Activated CD8-positive, alpha-beta T cell treated with anti-CD3 and anti-CD28 coated beads for 36 hours (primary cell): ENCODE data around the gene STRIP1. TPM values are rescaled to one million over a fixed set of nuclear protein-coding genes. Genes with fewer than 3 reads are reported as not detected.

Source experiments
- ATAC-seq: fragments of 200-7000 bp; cut with Tn5 transposase; one replicate; pipeline ENCODE4 v1.10.0; 2021; ENCODE audit warnings: mild to moderate bottlenecking, moderate library complexity
- CTCF ChIA-PET: fragments of 350-600 bp; sonication (Branson Sonifier 250); formaldehyde crosslinking; loops from one replicate; lab custom pipeline; 2021; ENCODE audit warnings: antibody characterized with exemption; lab: Charles Lee
- POLR2A ChIA-PET: fragments of 350-600 bp; sonication (Branson Sonifier 250); formaldehyde crosslinking; loops from one replicate; lab custom pipeline; 2021; ENCODE audit warnings: antibody characterized with exemption; lab: Charles Lee
- DNase-seq: peaks from one replicate; pipeline ENCODE4 v3.0.0-alpha.2; 2020
- H3K27ac Mint-ChIP-seq: one replicate; pipeline ENCODE4 v1.8.0; 2021; ENCODE audit warnings: mild to moderate bottlenecking, mixed read lengths
- H3K27me3 Mint-ChIP-seq: one replicate; pipeline ENCODE4 v1.8.0; 2021; ENCODE audit warnings: mixed read lengths
- H3K36me3 Mint-ChIP-seq: one replicate; pipeline ENCODE4 v1.8.0; 2021; ENCODE audit warnings: low read depth, mixed read lengths
- H3K4me1 Mint-ChIP-seq: one replicate; pipeline ENCODE4 v1.8.0; 2021; ENCODE audit warnings: low read depth, mixed read lengths
- H3K4me3 Mint-ChIP-seq: one replicate; pipeline ENCODE4 v1.8.0; 2021; ENCODE audit warnings: mild to moderate bottlenecking, moderate library complexity, mixed read lengths
- H3K9me3 Mint-ChIP-seq: one replicate; pipeline ENCODE4 v1.8.0; 2021; ENCODE audit warnings: mixed read lengths
- intact Hi-C: fragments of 100-400 bp; cut with micrococcal nuclease; formaldehyde crosslinking; loops from one replicate; pipeline ENCODE4 v1.10.0; 2022
- total RNA-seq, 2 experiments: library from RNA; stranded (reverse); gene quantifications; one replicate each; pipeline ENCODE4 v1.2.3, GENCODE V29; 2021
- TF ChIP-seq, protein P1 (sequence below): fragments of 200-600 bp; IDR thresholded peaks from one replicate; pipeline ENCODE4 v1.8.0; 2022; ENCODE audit warnings: antibody characterized with exemption, mild to moderate bottlenecking

STRIP1 gene
- total RNA-seq, 2 experiments from 2014 or later, result 24.6 to 24.8 TPM

DNA sequence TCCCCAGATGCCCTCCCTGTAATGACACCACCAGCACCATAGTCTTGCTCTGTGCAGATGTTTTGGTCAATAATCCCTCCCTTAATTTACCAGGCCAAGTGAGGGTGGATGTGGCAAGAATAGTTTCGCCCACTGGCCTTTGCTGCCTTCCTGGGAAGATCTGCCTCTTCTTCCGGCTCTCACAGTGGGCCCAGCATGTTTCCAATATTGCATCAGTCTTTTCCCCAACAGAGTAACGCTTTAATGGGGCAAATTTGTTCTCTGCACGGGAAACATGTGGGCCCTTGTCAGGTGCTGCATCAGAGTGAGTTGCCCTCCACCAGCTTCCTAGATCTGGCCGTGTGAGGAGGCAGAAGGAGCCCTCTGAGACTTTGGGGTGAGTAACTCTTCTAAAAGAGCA is 48.1 kb downstream of the STRIP1 start:
- H3K4me1 Mint-ChIP-seq, result peaks cover 7% of the 10 kb centered on the region
- no peaks in the 10 kb centered on the region for H3K36me3 Mint-ChIP-seq
- H3K27ac Mint-ChIP-seq, result no peak overlapping the region
- intact Hi-C loops, result no loop called here
- H3K9me3 Mint-ChIP-seq, result no peaks in the 10 kb centered on the region
- peaks cover 51% of the 10 kb centered on the region for H3K27me3 Mint-ChIP-seq
- ChIA-PET CTCF (interaction anchor here (1.3 to 4.8 kb wide), 7 partner anchors 9 to 377 kb away, joined by 4 to 40 read pairs (median 5); no protein-coding TSS in a partner anchor), POLR2A (interaction anchor here (1.0 to 1.2 kb wide), 2 partner anchors 43 to 48 kb away, joined by 3 to 5 read pairs; partner anchors contain the start of gene STRIP1)
- TF ChIP-seq, protein P1, sequence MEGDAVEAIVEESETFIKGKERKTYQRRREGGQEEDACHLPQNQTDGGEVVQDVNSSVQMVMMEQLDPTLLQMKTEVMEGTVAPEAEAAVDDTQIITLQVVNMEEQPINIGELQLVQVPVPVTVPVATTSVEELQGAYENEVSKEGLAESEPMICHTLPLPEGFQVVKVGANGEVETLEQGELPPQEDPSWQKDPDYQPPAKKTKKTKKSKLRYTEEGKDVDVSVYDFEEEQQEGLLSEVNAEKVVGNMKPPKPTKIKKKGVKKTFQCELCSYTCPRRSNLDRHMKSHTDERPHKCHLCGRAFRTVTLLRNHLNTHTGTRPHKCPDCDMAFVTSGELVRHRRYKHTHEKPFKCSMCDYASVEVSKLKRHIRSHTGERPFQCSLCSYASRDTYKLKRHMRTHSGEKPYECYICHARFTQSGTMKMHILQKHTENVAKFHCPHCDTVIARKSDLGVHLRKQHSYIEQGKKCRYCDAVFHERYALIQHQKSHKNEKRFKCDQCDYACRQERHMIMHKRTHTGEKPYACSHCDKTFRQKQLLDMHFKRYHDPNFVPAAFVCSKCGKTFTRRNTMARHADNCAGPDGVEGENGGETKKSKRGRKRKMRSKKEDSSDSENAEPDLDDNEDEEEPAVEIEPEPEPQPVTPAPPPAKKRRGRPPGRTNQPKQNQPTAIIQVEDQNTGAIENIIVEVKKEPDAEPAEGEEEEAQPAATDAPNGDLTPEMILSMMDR, result no peak
- H3K4me3 Mint-ChIP-seq, result no peak overlapping the region
- ATAC-seq (no peak), DNase-seq (no peak)

DNA sequence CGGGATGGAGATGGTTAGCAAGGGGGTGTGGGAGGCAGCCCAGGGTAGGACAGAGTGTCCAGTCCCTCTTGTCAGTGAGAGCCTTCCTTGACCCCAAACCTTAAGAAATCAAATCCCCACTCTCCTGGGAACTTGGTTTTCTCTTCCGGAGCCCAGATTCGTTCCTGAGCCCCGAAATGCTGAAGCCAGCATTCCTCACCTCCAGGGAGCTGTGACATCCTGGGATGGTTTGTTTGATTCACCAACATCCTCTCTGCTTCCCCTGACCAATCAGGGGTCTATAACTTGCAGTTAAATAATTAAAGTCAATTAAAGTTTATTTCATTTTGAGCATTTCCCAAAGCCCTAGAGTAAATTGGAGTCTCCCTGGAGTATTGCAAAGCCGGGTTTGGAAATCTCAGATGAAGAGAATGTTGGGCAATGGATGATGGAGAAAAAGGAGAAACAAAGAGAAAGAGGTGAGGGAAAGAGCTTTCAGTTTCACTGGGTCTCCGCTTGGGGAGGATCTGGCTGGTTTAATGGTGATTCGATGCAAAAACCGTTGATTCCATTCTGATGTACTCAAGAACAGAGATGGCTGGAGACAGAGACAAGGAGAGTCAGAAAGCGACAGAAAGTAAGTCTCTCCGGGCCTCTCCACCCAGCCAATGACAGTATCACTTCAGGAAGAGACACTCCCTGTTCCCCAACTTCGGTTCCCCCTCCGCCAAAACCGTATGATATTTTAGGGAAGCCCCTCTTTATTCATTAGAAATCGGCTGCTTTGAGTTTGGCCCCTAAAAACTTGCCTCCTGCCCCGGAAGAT is 48.8 kb downstream of the STRIP1 start:
- ATAC-seq, result peak; percentile 11
- ChIA-PET POLR2A (interaction anchor here (1.0 to 1.1 kb wide), 2 partner anchors 44 to 85 kb away, joined by 3 read pairs; no protein-coding TSS in a partner anchor), CTCF (interaction anchor here (0.9 to 4.8 kb wide), 8 partner anchors 12 to 377 kb away, joined by 3 to 40 read pairs (median 4); no protein-coding TSS in a partner anchor)
- no peaks in the 10 kb centered on the region for H3K9me3 Mint-ChIP-seq
- intact Hi-C loops, result no loop called here
- TF ChIP-seq, protein P1, result no peak
- H3K4me1 Mint-ChIP-seq, result peaks cover 7% of the 10 kb centered on the region
- H3K36me3 Mint-ChIP-seq, result no peaks in the 10 kb centered on the region
- H3K27ac Mint-ChIP-seq, result no peak overlapping the region
- peak overlapping the region; percentile 70 for H3K4me3 Mint-ChIP-seq
- peaks cover 57% of the 10 kb centered on the region for H3K27me3 Mint-ChIP-seq
- DNase-seq, result no peak

DNA sequence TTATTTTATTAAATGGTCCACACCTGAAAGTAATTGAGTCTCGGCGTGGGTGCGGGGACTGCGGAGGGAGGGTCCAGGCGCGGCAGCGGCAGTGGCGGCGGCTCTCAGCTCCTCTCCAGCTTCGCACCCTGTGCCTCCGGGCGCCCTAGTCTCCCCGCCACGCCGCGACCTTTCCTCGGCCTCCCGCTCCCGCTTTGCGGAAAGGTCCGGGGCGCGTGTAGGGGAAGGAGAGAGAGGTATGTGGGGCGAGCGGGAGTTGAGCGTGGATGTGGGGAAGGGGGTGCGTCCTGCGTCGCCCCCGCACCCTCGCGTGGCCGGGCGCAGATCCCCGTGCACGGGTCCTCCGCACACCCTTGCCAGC is 49.4 kb downstream of the STRIP1 start:
- no peak overlapping the region for H3K27ac Mint-ChIP-seq
- TF ChIP-seq, protein P1, result no peak
- no peaks in the 10 kb centered on the region for H3K9me3 Mint-ChIP-seq
- peaks cover 7% of the 10 kb centered on the region for H3K4me1 Mint-ChIP-seq
- peaks cover 56% of the 10 kb centered on the region for H3K27me3 Mint-ChIP-seq
- CTCF ChIA-PET, result interaction anchor here (0.9 to 4.8 kb wide), 7 partner anchors 12 to 376 kb away, joined by 3 to 40 read pairs (median 4); no protein-coding TSS in a partner anchor
- H3K36me3 Mint-ChIP-seq, result no peaks in the 10 kb centered on the region
- ATAC-seq, result peak; percentile 11
- intact Hi-C loops, result no loop called here
- peak overlapping the region; percentile 70 for H3K4me3 Mint-ChIP-seq
- DNase-seq, result peak; percentile 14
- POLR2A ChIA-PET, result interaction anchor here (1.1 kb wide), 1 partner anchor 85 kb away, joined by 3 read pairs; no protein-coding TSS in a partner anchor

DNA sequence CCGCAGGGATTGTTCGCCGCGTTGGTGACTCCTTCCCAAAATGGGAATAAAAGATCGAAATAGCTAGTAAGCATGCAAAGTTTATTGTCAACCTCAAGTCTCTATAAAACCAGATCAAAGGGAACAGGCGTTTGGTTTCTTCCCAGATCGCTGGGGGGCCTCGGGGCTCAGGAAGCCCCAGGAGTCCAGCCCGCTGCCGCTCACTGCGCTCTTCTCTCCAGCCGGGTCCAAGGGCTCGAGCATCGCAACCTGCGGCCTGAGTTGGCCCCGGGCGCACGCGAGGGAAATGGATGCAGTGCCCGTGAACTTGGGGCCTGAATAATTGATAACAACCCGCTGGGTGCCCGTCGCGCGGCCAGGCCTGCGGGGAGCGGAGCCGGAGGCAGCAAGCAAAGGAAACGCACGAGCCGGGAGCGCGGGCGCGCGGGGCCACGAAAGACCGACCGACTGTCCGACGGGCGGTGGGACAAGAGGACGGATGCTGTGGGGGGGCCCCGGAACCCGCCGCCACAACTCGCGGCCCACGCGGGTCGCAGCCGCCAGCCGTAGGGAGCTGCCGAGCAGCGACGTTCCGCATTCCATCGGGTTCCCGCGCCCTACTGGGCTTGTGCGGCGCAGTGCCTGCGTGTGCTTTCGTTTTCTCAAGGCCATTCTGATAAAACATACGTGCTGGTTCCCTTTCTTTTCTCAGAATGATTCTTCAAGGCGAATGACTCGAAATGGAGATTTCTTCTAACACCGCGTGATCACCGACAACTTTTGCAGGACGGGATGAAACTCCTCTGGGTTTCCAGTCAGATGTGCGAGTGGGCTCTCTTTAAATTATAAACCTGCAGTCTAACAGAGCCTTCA is 50.0 kb downstream of the STRIP1 start:
- Mint-ChIP-seq H3K4me3 (peak overlapping the region; percentile 70), H3K36me3 (no peaks in the 10 kb centered on the region), H3K9me3 (no peaks in the 10 kb centered on the region), H3K27me3 (peaks cover 56% of the 10 kb centered on the region), H3K27ac (no peak overlapping the region), H3K4me1 (peaks cover 7% of the 10 kb centered on the region)
- ChIA-PET POLR2A (interaction anchor here (1.1 kb wide), 1 partner anchor 84 kb away, joined by 3 read pairs; no protein-coding TSS in a partner anchor), CTCF (interaction anchor here (1.1 to 4.8 kb wide), 3 partner anchors 13 to 30 kb away, joined by 3 to 40 read pairs (median 4); no protein-coding TSS in a partner anchor)
- TF ChIP-seq, protein P1, result no peak
- peak; percentile 39 for DNase-seq
- intact Hi-C loops, result no loop called here
- peak; percentile 67 for ATAC-seq
